Stomach (tissue), 4 donors: ENCODE results near the gene SH3BP2.

Experiments used
- POLR2AphosphoS5 ChIP-seq, 3 donors: sonication (generic); formaldehyde crosslinking; IDR thresholded peaks; one replicate each; pipeline ENCODE4 v1.6.1; 2016; ENCODE audit warnings: antibody characterized with exemption in 3 of 3
- TF ChIP-seq, protein P1 (sequence below), 7 experiments: fragments of 450-650 bp in 4 of 7; fragments of 200-600 bp in 3 of 7; sonication (generic) in 3 of 7; IDR thresholded peaks; one replicate each; pipeline ENCODE4 v1.5.1; 2016 to 2019; ENCODE audit warnings: antibody characterized with exemption in 7 of 7, control low read depth in 2 of 7, mild to moderate bottlenecking in 1 of 7

DNA sequence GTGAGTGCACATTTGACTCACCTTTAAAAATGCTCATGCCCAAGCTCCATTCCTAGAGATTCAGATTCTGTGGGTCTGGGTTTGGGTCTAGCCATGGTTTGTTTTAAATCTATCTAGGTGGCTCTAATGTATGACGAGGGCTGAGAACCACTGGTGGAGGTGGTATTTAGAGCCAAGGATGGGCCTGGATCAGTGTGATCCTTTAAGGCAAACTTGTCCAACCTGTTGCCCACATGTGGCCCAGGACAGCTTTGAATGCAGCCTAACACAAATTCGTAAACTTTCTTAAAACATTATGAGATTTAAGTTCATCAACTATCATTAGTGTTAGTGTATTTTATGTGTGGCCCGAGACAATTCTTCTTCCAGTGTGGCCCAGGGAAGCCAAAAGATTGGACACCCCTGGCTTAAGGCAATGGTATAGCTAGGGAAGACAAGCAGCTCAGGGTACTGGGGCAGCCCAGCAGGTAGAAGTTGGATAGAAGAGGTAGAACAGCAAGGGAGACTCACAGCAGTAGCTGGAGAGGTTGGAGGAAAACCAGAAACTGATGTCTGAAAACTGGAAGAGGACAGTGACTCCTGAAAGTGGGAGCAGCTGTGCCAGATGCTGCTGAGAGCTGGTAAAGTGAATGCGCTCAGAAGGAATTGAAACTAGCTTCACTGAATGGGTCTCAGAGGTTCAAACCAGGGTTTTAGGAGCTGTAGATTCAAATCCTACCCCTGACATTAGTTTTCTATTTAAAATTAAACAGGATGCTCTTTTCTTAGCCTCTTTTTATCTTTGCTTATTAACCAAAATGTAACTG is 68.9 kb downstream of the SH3BP2 start:
- TF ChIP-seq, protein P1, sequence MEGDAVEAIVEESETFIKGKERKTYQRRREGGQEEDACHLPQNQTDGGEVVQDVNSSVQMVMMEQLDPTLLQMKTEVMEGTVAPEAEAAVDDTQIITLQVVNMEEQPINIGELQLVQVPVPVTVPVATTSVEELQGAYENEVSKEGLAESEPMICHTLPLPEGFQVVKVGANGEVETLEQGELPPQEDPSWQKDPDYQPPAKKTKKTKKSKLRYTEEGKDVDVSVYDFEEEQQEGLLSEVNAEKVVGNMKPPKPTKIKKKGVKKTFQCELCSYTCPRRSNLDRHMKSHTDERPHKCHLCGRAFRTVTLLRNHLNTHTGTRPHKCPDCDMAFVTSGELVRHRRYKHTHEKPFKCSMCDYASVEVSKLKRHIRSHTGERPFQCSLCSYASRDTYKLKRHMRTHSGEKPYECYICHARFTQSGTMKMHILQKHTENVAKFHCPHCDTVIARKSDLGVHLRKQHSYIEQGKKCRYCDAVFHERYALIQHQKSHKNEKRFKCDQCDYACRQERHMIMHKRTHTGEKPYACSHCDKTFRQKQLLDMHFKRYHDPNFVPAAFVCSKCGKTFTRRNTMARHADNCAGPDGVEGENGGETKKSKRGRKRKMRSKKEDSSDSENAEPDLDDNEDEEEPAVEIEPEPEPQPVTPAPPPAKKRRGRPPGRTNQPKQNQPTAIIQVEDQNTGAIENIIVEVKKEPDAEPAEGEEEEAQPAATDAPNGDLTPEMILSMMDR (IDR thresholded peaks at IDR 0.05), result no peak
- TF ChIP-seq POLR2AphosphoS5 (IDR thresholded peaks at IDR 0.05), result no peak
